Gastrocnemius medialis (tissue), 4 donors: ENCODE results near the gene LRRC61. TPM values are rescaled to one million over a fixed set of nuclear protein-coding genes. Genes with fewer than 3 reads are reported as not detected.
"Not testable (repeated sequence)": the region's sequence is repeated elsewhere in the genome, so short reads cannot be mapped to it uniquely, and the experiment has no call there.

Experiments
- ATAC-seq, 2 donors: fragments of 150-250 bp; one replicate each; pipeline ENCODE4 v1.9.1; 2016
- DNase-seq, 2 donors: peaks; one replicate each; pipeline ENCODE4 v3.0.0-alpha.2; 2019
- H3K27ac ChIP-seq, 4 donors: fragments of 200-600 bp; sonication (generic); 1 replicate in 1 of 4; 2 replicates in 3 of 4; pipeline ENCODE4 v1.5.1; 2016 to 2018; ENCODE audit warnings: mild to moderate bottlenecking in 2 of 4, moderate library complexity in 1 of 4
- H3K27me3 ChIP-seq, 3 donors: fragments of 200-600 bp; sonication (generic) in 2 of 3; 1 replicate in 1 of 3; 2 replicates in 2 of 3; pipeline versions ENCODE4 v1.5.1 to v1.6.0; 2016 to 2019; ENCODE audit warnings: mild to moderate bottlenecking in 1 of 3, moderate library complexity in 1 of 3
- H3K36me3 ChIP-seq, 2 donors: fragments of 200-600 bp; sonication (generic) in 1 of 2; one replicate each; pipeline ENCODE4 v1.5.1; 2017 to 2018
- H3K4me1 ChIP-seq, 2 donors: fragments of 200-600 bp; sonication (generic) in 1 of 2; one replicate each; pipeline ENCODE4 v1.5.1; 2016 to 2017; ENCODE audit warnings: mild to moderate bottlenecking in 2 of 2
- H3K4me3 ChIP-seq, 4 donors: fragments of 200-600 bp; sonication (generic) in 3 of 4; 1 replicate in 1 of 4; 2 replicates in 3 of 4; pipeline ENCODE4 v1.5.1; 2016 to 2019; ENCODE audit warnings: mild to moderate bottlenecking in 2 of 4
- H3K9me3 ChIP-seq, 3 donors: fragments of 200-600 bp; sonication (generic) in 2 of 3; 1 replicate in 1 of 3; 2 replicates in 2 of 3; pipeline ENCODE4 v1.5.1; 2016 to 2019
- POLR2A ChIP-seq, 2 donors: fragments of 450-650 bp; IDR thresholded peaks; one replicate each; pipeline ENCODE4 v1.6.1; 2017; ENCODE audit warnings: antibody characterized with exemption in 2 of 2, mild to moderate bottlenecking in 2 of 2, moderate library complexity in 2 of 2
- in situ Hi-C, 4 donors: fragments of 200-750 bp; cut with MboI; loops; one replicate each; pipeline versions ENCODE4 v1.15.0 to v1.8.0; 2017; ENCODE audit warnings: low sequenced_read_pairs in 4 of 4
- intact Hi-C: fragments of 100-400 bp; cut with DNase I; formaldehyde crosslinking; loops from one replicate; pipeline ENCODE4 v1.15.1; 2023; ENCODE audit warnings: low total_unique reads
- total RNA-seq, 4 donors: library from RNA; depleted of rRNA; stranded (reverse); fragments of >200 nt; gene quantifications; one replicate each; pipeline versions ENCODE4 v1.1.0 to v1.2.3, GENCODE V29; 2016
- TF ChIP-seq, protein P1 (sequence below), 5 experiments: fragments of 450-650 bp in 3 of 5; fragments of 200-600 bp in 2 of 5; sonication (generic) in 2 of 5; IDR thresholded peaks in 4 of 5; conservative IDR thresholded peaks in 1 of 5; 1 replicate in 4 of 5; 2 replicates in 1 of 5; pipeline ENCODE4 v1.5.1; 2016 to 2019; ENCODE audit warnings: antibody characterized with exemption in 5 of 5, mild to moderate bottlenecking in 3 of 5, moderate library complexity in 3 of 5

LRRC61 gene
- total RNA-seq, 4 donors from 2014 or later, result 0.62 to 6.8 (median 1.9) TPM

DNA sequence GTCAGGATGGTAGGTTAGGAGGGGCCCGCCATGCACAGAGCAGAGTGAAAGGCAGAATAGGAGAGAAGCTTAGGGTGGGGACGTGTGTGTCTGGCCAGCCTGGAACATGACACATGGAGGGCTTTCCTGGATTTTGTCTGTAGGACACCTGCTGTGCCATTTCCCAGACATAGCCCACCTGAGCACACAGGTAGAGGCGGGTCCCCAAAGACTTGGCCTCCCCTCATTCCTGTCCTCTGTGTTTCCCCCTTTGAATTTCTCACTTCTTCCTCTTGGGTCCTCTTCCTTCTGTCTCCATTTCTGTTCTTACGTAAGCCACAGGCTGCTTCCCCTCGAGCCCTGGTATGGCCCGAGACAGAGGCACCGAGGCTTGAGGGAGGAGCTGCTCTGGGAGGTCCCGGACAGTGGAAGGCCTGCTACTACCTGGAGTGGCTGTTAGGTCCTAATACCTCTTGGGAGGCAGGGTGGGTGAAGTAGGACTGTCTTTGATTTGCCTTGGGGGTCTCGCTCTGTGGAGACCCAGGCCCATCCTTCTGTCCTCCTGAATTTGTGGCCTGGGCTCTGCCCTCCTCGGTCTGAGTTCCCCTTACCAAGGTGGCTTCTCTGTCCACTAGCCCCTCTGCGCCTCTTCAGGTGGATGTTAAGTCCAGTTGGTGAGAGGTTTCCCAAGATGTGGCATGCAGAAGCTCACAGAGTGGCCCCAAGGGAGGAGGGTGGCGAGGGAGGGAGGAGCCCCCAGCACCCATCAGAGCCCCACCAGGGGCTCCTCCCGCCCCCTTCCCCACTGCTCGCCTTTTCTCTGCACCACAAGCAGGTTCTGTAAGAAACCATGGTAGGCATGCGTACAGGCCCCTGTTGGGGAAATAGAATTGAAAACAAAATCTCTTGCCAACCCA lies 61.5 kb downstream of the LRRC61 start:
- H3K27ac ChIP-seq, result peak overlapping the region in 2 of 4 donors; percentile 66 to 77
- DNase-seq (no peak), ATAC-seq (no peak)
- in situ Hi-C loops (no loop called here), intact Hi-C loops (no loop called here)
- H3K4me1 ChIP-seq, result peaks cover 23 to 40% of the 10 kb centered on the region in 2 donors
- no peak overlapping the region for H3K4me3 ChIP-seq
- H3K9me3 ChIP-seq, result no peaks in the 10 kb centered on the region
- H3K36me3 ChIP-seq, result no peaks in the 10 kb centered on the region
- H3K27me3 ChIP-seq, result no peaks in the 10 kb centered on the region
- no peak for TF ChIP-seq POLR2A (IDR thresholded peaks at IDR 0.05)
- TF ChIP-seq, protein P1, sequence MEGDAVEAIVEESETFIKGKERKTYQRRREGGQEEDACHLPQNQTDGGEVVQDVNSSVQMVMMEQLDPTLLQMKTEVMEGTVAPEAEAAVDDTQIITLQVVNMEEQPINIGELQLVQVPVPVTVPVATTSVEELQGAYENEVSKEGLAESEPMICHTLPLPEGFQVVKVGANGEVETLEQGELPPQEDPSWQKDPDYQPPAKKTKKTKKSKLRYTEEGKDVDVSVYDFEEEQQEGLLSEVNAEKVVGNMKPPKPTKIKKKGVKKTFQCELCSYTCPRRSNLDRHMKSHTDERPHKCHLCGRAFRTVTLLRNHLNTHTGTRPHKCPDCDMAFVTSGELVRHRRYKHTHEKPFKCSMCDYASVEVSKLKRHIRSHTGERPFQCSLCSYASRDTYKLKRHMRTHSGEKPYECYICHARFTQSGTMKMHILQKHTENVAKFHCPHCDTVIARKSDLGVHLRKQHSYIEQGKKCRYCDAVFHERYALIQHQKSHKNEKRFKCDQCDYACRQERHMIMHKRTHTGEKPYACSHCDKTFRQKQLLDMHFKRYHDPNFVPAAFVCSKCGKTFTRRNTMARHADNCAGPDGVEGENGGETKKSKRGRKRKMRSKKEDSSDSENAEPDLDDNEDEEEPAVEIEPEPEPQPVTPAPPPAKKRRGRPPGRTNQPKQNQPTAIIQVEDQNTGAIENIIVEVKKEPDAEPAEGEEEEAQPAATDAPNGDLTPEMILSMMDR (IDR thresholded peaks at IDR 0.05 in 4 of 5, conservative IDR thresholded peaks at IDR 0.05 in 1 of 5), result no peak

DNA sequence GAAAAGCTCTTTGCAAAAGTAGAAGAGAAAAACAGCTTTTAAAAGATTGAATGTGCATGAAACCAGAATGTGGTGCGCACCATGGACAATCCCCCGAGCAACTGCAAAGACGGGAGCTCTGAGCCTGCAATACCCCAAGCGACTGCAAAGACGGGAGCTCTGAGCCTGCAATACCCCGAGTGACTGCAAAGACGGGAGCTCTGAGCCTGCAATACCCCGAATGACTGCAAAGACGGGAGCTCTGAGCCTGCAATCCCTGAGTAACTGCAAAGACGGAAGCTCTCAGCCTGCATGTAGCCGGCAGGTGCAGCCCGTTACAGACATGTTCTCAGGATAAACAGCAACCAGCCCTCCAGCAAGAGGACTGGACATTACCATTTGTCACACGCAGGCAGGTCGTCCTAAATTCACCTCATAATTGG lies 62.2 kb downstream of the LRRC61 start:
- peak overlapping the region; percentile 66 to 77 (median 69) for H3K27ac ChIP-seq
- H3K4me3 ChIP-seq, result no peak overlapping the region
- ATAC-seq, result no peak
- H3K9me3 ChIP-seq, result no peaks in the 10 kb centered on the region
- TF ChIP-seq, protein P1 (IDR thresholded peaks at IDR 0.05 in 4 of 5, conservative IDR thresholded peaks at IDR 0.05 in 1 of 5), result no peak
- no peak for TF ChIP-seq POLR2A (IDR thresholded peaks at IDR 0.05)
- in situ Hi-C loops (no loop called here), intact Hi-C loops (no loop called here)
- DNase-seq, result peak in 1 of 2 donors; percentile 23
- no peaks in the 10 kb centered on the region for H3K27me3 ChIP-seq
- H3K4me1 ChIP-seq, result peaks cover 17 to 35% of the 10 kb centered on the region in 2 donors
- no peaks in the 10 kb centered on the region for H3K36me3 ChIP-seq

DNA sequence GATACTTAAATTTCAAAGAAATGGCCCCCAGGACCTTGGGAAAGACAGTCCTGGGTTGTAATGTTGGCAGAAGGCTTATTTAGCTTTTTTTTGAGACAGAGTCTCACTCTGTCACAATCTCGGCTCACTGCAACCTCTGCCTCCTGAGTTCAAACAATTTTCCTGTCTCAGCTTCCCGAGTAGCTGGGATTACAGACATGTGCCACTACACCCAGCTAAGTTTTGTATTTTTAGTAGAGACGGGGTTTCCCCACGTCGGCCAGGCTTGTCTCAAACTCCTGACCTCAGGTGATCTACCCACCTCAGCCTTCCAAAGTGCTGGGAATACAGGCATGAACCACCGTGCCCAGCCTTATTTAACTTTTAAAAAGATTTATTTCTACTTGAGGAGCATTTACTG lies 62.7 kb downstream of the LRRC61 start:
- peak in 1 of 2 donors; percentile 31 for ATAC-seq
- H3K36me3 ChIP-seq, intact Hi-C loops, H3K4me3 ChIP-seq, H3K27me3 ChIP-seq, in situ Hi-C loops, H3K9me3 ChIP-seq: not testable (repeated sequence)
- H3K4me1 ChIP-seq, result peaks cover 14 to 33% of the 10 kb centered on the region in 2 donors
- H3K27ac ChIP-seq, result peak overlapping the region; percentile 66 to 77 (median 69)
- DNase-seq, result peak in 1 of 2 donors; percentile 62

Other genes with a start within 250 kb of the LRRC61 start
- 1 to 10 TPM in 2 of 4 donors, under 1 TPM in 1, not detected in 1; 0.27 to 2.7 (median 1.1) TPM for gene ACTR3C, start 190 bp downstream of the LRRC61 start, total RNA-seq
- 10 to 100 TPM in 1 of 4 donors, 1 to 10 TPM in 3; 4.7 to 14.3 (median 6.5) TPM for gene RARRES2, start 18.3 kb downstream of the LRRC61 start, total RNA-seq
- 100 to 1,000 TPM; 115 to 332 (median 159) TPM for gene REPIN1, start 45.5 kb downstream of the LRRC61 start, total RNA-seq
- 1 to 10 TPM; 3.1 to 7.5 (median 3.3) TPM for gene ZNF775, start 56.0 kb downstream of the LRRC61 start, total RNA-seq
- 10 to 100 TPM in 1 of 4 donors, 1 to 10 TPM in 3; 5.4 to 10.4 (median 7.1) TPM for gene GIMAP8, start 127.3 kb downstream of the LRRC61 start, total RNA-seq
- 1 to 10 TPM; 6.6 to 7.8 (median 7.0) TPM for gene GIMAP7, start 191.5 kb downstream of the LRRC61 start, total RNA-seq
- gene GIMAP4, start 244.0 kb downstream of the LRRC61 start, total RNA-seq, result 10 to 100 TPM; 11.9 to 16.9 (median 15.0) TPM